Osteocyte (in vitro differentiated cells): ENCODE measurements around the gene B4GALNT2. TPM values are rescaled to one million over a fixed set of nuclear protein-coding genes. Genes with fewer than 3 reads are reported as not detected.
"Not testable (repeated sequence)": the region's sequence is repeated elsewhere in the genome, so short reads cannot be mapped to it uniquely, and the experiment has no call there.

Source experiments
- DNase-seq: peaks from one replicate; pipeline ENCODE4 v3.0.0; 2021; ENCODE audit warnings: mixed read lengths; ENCODE audit not compliant: unreplicated experiment; ENCODE audit errors: extremely low spot score
- H3K27ac Mint-ChIP-seq: one replicate; pipeline ENCODE4 v1.8.0; 2021; ENCODE audit warnings: mild to moderate bottlenecking, mixed read lengths; ENCODE audit not compliant: unreplicated experiment
- H3K27me3 Mint-ChIP-seq: one replicate; pipeline ENCODE4 v1.8.0; 2021; ENCODE audit warnings: mixed read lengths; ENCODE audit not compliant: unreplicated experiment
- H3K36me3 Mint-ChIP-seq: one replicate; pipeline ENCODE4 v1.8.0; 2021; ENCODE audit warnings: mixed read lengths; ENCODE audit not compliant: unreplicated experiment
- H3K4me1 Mint-ChIP-seq: one replicate; pipeline ENCODE4 v1.8.0; 2021; ENCODE audit warnings: mixed read lengths; ENCODE audit not compliant: unreplicated experiment
- H3K4me3 Mint-ChIP-seq: one replicate; pipeline ENCODE4 v1.8.0; 2021; ENCODE audit warnings: mild to moderate bottlenecking, moderate library complexity, mixed read lengths; ENCODE audit not compliant: unreplicated experiment
- H3K9me3 Mint-ChIP-seq: one replicate; pipeline ENCODE4 v1.8.0; 2021; ENCODE audit warnings: mixed read lengths; ENCODE audit not compliant: unreplicated experiment
- CTCF ChIP-seq: fragments of 200-600 bp; sonication (generic); IDR thresholded peaks from 2 replicates; pipeline ENCODE4 v1.5.0; 2021; ENCODE audit warnings: antibody characterized with exemption, mild to moderate bottlenecking, moderate library complexity
- total RNA-seq: library from RNA; stranded (reverse); gene quantifications from 2 replicates; pipeline ENCODE4 v1.2.1, GENCODE V29; 2021

B4GALNT2 gene
- total RNA-seq, 1 donor from 2014 or later, result 0.03 TPM

- Mint-ChIP-seq H3K27ac (no peak overlapping the region), H3K4me3 (no peak overlapping the region), H3K4me1 (no peaks in the 10 kb centered on the region), H3K36me3 (no peaks in the 10 kb centered on the region), H3K27me3 (peaks cover 17% of the 10 kb centered on the region), H3K9me3 (peaks cover 6% of the 10 kb centered on the region)
- no peak for TF ChIP-seq CTCF
- DNase-seq, result no peak
Measured at GRCh38 chr17:49180998-49181635, 48.5 kb downstream of the B4GALNT2 start.

GRCh38 chr17:49183341-49183740, 50.8 kb downstream of the B4GALNT2 start:
- H3K4me3 Mint-ChIP-seq, result no peak overlapping the region
- H3K36me3 Mint-ChIP-seq, result no peaks in the 10 kb centered on the region
- TF ChIP-seq CTCF, result no peak
- H3K27me3 Mint-ChIP-seq, result peaks cover 17% of the 10 kb centered on the region
- no peak for DNase-seq
- no peak overlapping the region for H3K27ac Mint-ChIP-seq
- H3K4me1 Mint-ChIP-seq, result no peaks in the 10 kb centered on the region
- no peaks in the 10 kb centered on the region for H3K9me3 Mint-ChIP-seq

- DNase-seq, result no peak
- H3K27me3 Mint-ChIP-seq, result peaks cover 17% of the 10 kb centered on the region
- no peaks in the 10 kb centered on the region for H3K9me3 Mint-ChIP-seq
- TF ChIP-seq CTCF, result no peak
- no peak overlapping the region for H3K4me3 Mint-ChIP-seq
- H3K4me1 Mint-ChIP-seq, result no peaks in the 10 kb centered on the region
- H3K36me3 Mint-ChIP-seq, result no peaks in the 10 kb centered on the region
- no peak overlapping the region for H3K27ac Mint-ChIP-seq
Measured at GRCh38 chr17:49183801-49184200, 51.2 kb downstream of the B4GALNT2 start.

GRCh38 chr17:49184522-49184921, 52.0 kb downstream of the B4GALNT2 start:
- not testable (repeated sequence) for H3K4me3 Mint-ChIP-seq, DNase-seq, H3K27ac Mint-ChIP-seq, H3K9me3 Mint-ChIP-seq, H3K36me3 Mint-ChIP-seq, H3K4me1 Mint-ChIP-seq
- H3K27me3 Mint-ChIP-seq, result peaks cover 17% of the 10 kb centered on the region

- not testable (repeated sequence) for DNase-seq, H3K4me3 Mint-ChIP-seq, H3K27ac Mint-ChIP-seq, H3K9me3 Mint-ChIP-seq, H3K4me1 Mint-ChIP-seq, H3K36me3 Mint-ChIP-seq
- peaks cover 17% of the 10 kb centered on the region for H3K27me3 Mint-ChIP-seq
Measured at GRCh38 chr17:49185381-49185780, 52.8 kb downstream of the B4GALNT2 start.

GRCh38 chr17:49187301-49187700, 54.7 kb downstream of the B4GALNT2 start:
- peaks cover 9% of the 10 kb centered on the region for H3K27me3 Mint-ChIP-seq
- no peaks in the 10 kb centered on the region for H3K36me3 Mint-ChIP-seq
- H3K27ac Mint-ChIP-seq, result no peak overlapping the region
- TF ChIP-seq CTCF, result no peak
- no peak overlapping the region for H3K4me3 Mint-ChIP-seq
- DNase-seq, result no peak
- H3K4me1 Mint-ChIP-seq, result peaks cover 3% of the 10 kb centered on the region
- no peaks in the 10 kb centered on the region for H3K9me3 Mint-ChIP-seq
